RWPE1 (cell line): ENCODE data around the gene SLC9A8.

Experiments used
- CTCF ChIA-PET: fragments of 350-600 bp; sonication (Branson Sonifier 250); formaldehyde crosslinking; extraction: SDS; loops from one replicate; lab custom pipeline; 2021; lab: Yijun Ruan, JAX
- POLR2A ChIA-PET: fragments of 400-600 bp; formaldehyde crosslinking; extraction: SDS; loops from one replicate; lab custom pipeline; 2020; ENCODE audit warnings: antibody characterized with exemption; ENCODE audit not compliant: low non-redundant PET; lab: Yijun Ruan, JAX
- DNase-seq: peaks from one replicate; pipeline ENCODE4 v3.0.0; 2012; ENCODE audit warnings: low spot score
- H3K27ac ChIP-seq: fragments of 450-650 bp; 2 replicates; pipeline ENCODE4 v1.5.1; 2017
- CTCF ChIP-seq: fragments of 450-650 bp; conservative IDR thresholded peaks from 2 replicates; pipeline ENCODE4 v1.5.1; 2017; ENCODE audit warnings: low read depth, mild to moderate bottlenecking

SLC9A8 gene

GRCh38 chr20:49883246-49883802, 70.7 kb downstream of the SLC9A8 start:
- CTCF ChIA-PET, result interaction anchor here (0.6 to 1.1 kb wide), 2 partner anchors 35 to 274 kb away, joined by 3 read pairs; no protein-coding TSS in a partner anchor
- no peak for DNase-seq
- POLR2A ChIA-PET, result interaction anchor here (0.6 kb wide), 1 partner anchor 395 kb away, joined by 3 read pairs; no protein-coding TSS in a partner anchor
- H3K27ac ChIP-seq, result peak overlapping the region; percentile 1; the same call in 1 of the 2 replicates
- no peak for TF ChIP-seq CTCF

GRCh38 chr20:49885558-49886332, 73.1 kb downstream of the SLC9A8 start:
- POLR2A ChIA-PET, result interaction anchor here (0.5 kb wide), 1 partner anchor 49 kb away, joined by 7 read pairs; no protein-coding TSS in a partner anchor
- no peak for DNase-seq

GRCh38 chr20:49886571-49887213, 74.1 kb downstream of the SLC9A8 start:
- POLR2A ChIA-PET, result interaction anchor here (0.5 kb wide), 1 partner anchor 45 kb away, joined by 5 read pairs; no protein-coding TSS in a partner anchor
- TF ChIP-seq CTCF, result no peak
- CTCF ChIA-PET, result interaction anchor here (0.5 to 5.7 kb wide), 10 partner anchors 11 to 344 kb away, joined by 3 to 34 read pairs (median 6); partner anchors contain the start of gene SLC9A8
- peak overlapping the region; percentile 42 for H3K27ac ChIP-seq
- no peak for DNase-seq

More at GRCh38 chr20:49885558-49886332, 73.1 kb downstream of the SLC9A8 start:
- H3K27ac ChIP-seq, result peak overlapping the region; percentile 42
- CTCF ChIA-PET, result interaction anchor here (0.5 to 1.5 kb wide), 6 partner anchors 13 to 344 kb away, joined by 3 to 6 read pairs (median 4); no protein-coding TSS in a partner anchor
- no peak for TF ChIP-seq CTCF

GRCh38 chr20:49887251-49888211, 74.9 kb downstream of the SLC9A8 start:
- TF ChIP-seq CTCF, result no peak
- CTCF ChIA-PET, result interaction anchor here (0.5 to 5.7 kb wide), 34 partner anchors 7 to 377 kb away, joined by 3 to 34 read pairs (median 6); partner anchors contain the start of gene SLC9A8
- POLR2A ChIA-PET, result interaction anchor here (0.5 to 0.6 kb wide), 2 partner anchors 44 to 358 kb away, joined by 5 to 6 read pairs; no protein-coding TSS in a partner anchor
- no peak for DNase-seq
- H3K27ac ChIP-seq, result peak overlapping the region; percentile 42

GRCh38 chr20:49888212-49889000, 75.8 kb downstream of the SLC9A8 start:
- ChIA-PET CTCF (interaction anchor here (0.6 to 5.7 kb wide), 38 partner anchors 8 to 378 kb away, joined by 3 to 34 read pairs (median 5); partner anchors contain the start of gene SLC9A8), POLR2A (no interaction called here)
- TF ChIP-seq CTCF, result peak; percentile 98
- peak; percentile 77 for DNase-seq
- peak overlapping the region; percentile 42 for H3K27ac ChIP-seq
